Hematopoietic multipotent progenitor cell treated with erythropoietin and hydrocortisone succinate and interleukin-3 and kit ligand, for 15 days (in vitro differentiated cells): ENCODE measurements around the gene SP140L.
"Not testable (repeated sequence)": the region's sequence is repeated elsewhere in the genome, so short reads cannot be mapped to it uniquely, and the experiment has no call there.

Experiments
- DNase-seq: peaks from one replicate; pipeline ENCODE4 v3.0.0-alpha.2; 2015; ENCODE audit warnings: low spot score

The SP140L gene

DNA sequence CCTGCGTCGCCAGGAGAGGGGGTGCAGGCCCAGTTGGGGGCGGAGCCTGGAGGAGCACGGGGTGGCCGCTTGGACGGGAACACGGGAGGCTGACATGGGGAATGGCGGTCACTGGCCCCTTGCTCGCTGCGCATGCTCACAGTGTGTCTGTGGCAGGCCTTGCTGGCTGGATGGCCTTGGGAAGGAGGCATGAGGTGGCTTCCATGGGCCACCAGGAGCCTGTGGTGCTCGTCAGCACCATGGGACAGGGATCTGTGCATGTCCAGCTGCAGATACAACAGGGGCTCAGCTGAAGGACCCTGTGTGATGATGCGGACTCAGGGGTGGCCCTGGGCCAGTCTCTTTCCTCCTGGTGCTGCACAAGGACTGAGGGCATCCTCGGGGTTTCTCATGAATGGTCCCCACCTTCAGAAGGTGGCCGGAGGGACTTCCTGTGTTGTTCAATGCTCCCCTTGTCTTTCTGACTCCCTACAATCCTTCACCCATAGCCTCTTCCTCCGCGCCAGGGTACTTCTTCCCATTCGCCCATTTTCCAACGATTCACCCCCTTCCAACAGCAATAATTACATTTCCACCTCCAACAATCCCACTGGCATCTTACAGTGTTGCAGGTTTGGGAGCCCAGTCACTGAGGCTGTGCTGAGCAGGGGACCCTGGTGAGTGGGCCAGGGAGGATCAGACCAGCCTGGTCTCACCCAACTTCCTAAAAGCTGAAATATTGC is 3.4 kb upstream of the SP140L start:
- peak; percentile 15 for DNase-seq

DNA sequence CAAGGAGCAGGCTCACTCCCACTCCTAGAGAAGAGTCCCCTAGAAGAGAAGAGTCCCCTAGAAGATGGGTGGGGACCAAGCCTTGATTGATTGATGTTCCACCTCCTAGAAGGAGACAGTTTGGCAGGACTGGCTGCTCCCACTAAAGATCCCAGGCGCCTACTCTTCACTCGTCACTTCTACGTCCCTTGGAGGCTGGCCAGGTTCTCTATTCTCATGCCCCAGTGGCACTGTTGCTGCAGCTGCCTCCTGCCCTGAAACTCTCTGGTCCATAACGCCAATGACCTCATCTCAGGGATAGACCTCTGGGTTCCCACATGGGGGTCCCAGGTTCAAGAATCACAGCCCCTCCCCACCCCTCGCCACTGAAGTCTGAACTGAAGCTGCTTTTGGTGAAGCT is 2.5 kb upstream of the SP140L start:
- no peak for DNase-seq

DNA sequence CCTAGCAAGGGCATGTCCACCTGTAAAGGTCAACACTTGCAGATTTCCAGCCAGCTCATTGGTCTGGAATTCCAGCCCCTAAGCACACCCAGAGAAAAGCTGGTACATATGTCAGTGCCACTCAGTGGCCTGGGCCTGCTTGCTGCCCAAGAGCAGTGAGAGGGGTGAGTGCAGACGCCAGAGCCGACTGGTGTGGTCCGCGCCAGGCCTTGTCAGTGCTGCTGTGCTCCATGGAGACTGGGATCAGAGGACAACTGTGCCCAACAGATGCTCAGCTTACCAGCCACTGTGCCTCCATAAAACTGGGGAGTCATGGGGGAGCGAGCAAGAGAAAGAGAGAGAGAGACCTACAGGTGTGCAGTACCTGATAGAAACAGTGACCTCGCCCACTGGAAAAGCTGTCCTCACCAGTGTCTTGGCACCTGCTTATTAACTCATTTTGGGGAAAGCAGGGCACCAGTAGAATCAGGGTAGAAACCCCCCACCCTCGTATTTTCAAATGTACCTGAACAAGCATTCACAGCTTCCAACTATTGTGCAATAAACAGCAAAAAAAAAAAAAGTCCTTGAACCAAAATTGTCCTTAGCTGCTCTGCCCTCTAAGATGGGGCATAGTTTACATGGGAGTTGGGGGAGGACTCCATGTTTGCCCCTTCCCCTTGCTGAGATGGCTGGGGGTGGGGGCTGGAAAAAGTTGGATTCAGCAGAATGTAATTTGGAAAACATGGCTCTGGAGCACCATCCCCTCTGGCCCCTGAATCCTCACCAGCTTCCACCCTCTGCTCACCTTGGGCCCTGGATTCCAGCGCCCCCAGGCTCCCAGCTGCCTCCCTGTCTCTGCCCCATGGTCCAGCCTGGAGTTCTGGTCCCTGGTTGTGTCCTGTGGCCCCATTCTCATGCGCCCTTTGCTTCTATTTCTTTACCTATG is 1.4 kb upstream of the SP140L start:
- DNase-seq, result no peak

DNA sequence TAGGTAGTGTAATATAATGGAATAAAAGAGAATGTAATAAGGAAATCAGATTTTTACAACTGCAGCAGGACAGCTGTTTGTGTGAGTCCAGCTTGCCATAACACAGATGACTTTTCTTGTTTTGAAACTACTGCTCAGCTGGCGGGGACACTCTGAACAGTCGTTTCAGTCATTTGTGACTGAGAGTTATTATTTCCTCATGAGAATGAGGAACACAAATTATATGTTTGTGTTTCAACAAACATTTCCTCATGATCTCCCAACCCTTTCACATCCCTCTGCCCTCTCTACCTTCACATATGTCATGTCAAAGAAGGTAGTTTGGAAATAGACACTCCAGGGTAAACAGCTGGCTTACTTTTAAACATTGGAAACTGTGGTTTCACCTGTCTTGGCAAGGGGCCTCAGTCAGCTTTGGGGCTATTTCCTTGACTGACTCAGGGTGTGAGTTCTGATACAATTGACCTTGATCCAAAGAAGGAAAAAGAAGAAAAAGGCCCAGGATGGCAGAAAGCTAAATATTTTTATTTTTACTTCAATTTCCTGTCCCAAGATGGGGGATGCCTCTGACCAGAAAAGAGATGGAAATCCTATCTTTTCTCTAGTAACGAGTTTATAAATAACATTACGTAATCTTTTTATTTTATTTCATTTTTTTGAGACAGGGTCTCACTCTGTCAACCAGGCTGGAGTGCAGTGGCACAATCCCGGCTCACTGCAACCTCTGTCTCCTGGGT is 593 bp downstream of the SP140L start:
- peak; percentile 16 for DNase-seq

DNA sequence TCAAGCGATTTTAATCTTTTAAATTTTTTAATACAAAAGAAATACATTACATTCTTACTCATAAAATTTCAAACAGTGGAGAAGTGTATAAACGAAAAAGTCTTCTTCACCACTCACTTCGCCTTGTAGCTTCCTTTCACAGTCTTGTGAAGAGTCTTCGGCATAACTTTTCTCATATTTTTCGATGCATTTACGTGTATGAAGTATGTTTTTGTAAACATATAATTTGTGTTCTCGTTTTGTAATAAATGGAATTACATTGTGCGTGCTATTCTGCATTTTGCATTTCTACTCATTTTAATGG is 1.1 kb downstream of the SP140L start:
- no peak for DNase-seq

DNA sequence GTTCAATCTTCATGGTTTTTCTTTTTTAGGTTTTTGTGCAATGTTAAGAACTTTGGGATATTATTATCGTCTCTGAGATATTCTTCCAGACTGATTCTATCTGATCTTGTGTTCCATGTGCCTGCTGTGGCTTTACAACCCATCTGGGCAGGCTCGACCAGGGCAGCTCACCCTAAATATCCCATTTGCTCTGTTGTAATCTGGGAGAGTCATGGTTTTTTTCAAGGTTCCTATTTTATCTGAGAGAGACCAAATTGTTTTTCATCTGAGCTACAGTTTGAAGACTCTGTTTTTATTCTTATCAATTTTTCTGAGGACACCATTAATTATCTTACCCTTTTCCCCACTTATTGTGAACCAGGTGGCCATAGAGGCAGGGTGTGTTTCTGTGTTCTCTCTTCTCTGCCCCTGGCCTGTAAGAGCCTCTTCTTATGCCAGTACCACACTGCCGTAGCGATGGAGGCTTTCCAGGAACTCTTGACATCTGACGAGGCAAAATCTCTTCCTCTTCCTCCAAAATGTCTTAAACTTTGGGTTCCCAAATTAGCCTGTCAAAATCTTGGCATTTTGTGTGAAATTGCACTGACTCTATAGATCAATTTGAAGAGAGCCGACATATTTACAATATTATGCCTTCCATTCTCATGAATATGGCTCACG is 3.1 kb downstream of the SP140L start:
- DNase-seq, result no peak

DNA sequence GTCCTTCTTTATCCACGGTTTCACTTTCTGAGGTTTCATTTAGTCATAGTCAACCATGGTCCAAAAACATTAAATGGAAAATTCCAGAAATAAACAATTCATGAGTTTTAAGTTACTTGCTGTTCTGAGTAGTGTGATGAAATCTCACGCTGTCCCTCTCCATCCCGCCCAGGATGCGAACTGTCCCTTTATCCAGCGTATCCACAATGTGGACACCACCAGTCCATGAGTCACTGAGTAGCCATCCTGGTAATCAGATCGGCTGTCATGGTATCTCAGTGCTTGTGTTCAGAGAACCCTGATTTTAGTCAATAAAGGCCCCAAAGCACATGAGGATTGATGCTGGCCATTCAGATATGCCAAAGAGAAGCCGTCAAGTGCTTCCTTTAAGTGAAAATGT is 3.7 kb downstream of the SP140L start:
- DNase-seq, result no peak

DNA sequence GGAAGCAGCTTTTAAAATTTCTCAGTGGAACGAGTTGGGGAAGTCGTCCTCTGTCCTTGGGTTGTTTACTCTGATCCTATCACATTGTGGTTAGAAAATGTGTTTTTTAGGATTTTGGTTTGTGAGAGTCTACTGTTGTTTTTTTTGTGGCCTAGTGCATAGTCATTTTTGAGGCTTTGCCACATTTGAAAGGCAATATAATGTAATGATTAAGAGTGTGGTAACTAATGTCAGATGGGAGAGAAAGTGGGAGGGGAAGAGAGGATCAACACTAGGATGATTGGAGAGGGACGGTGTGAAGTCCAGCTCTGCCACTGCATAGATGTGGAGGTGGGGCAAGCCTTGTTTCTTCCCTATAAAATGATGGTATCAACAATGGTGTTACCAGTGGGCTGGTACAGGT is 8.5 kb downstream of the SP140L start:
- DNase-seq, result no peak

DNA sequence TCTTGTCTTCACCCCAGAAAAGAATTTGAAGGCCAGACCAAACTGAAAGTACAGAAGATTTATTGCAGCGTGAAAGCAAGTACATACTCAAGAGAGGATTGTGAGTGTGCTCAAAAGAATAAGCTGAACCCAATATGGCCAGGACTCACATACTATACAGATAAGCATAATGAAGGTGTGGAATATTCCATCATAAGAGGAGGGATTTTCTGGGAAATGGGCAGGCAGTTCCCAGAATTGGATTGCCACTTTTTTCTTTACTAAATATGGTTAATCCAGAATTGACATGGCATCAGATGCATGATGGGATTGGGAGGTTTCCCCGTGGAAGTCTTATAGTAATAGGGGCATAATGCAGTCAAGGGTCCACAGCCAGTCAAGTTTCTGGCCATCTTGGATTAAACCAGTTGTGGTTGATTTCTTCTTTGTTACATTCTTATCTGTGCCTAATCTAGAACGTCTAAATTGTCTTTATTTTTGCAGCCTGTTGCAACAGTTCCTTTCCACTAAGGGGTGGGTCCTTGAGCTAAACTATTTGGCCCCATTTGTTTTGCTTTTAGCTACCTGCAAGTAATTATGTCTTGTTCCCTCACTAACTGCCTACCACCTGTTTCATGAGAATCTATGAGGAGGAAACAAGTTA is 9.0 kb downstream of the SP140L start:
- DNase-seq, result no peak

DNA sequence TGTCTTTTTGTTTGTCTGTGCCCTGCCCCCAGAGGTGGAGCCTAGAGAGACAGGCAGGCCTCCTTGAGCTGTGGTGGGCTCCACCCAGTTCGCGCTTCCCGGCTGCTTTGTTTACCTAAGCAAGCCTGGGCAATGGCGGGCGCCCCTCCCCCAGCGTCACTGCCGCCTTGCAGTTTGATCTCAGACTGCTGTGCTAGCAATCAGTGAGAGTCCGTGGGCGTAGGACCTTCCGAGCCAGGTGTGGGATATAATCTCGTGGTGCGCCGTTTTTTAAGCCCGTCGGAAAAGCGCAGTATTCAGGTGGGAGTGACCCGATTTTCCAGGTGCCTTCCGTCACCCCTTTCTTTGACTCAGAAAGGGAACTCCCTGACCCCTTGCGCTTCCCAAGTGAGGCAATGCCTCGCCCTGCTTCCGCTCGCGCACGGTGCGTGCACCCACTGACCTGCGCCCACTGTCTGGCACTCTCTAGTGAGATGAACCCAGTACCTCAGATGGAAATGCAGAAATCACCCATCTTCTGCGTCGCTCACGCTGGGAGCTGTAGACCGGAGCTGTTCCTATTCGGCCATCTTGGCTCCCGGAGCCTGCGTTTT is 15.0 kb downstream of the SP140L start:
- DNase-seq, result not testable (repeated sequence)

DNA sequence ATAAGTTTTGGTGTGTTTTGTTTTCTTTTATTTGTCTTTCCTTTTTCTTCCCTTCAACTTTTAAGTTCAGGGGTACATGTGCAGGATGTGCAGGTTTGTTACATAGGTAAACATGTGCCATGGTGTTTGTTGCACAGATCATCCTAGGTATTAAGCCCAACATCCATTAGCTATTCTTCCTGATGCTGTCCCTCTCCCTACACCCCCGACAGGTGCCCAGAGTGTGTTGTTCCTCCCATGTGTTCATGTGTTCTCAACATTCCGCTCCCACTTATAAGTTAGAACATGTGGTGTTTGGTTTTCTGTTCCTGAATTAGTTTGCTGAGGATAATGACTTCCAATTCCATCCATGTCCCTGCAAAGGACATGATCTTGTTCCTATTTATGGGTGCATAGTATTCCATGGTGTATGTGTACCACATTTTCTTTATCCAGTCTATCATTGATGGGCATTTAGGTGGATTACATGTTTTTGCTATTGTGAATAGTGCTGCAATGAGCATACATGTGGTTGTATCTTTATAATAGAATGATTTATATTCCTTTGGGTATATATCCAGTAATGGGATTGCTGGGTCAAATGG is 16.1 kb downstream of the SP140L start:
- DNase-seq, result not testable (repeated sequence)

DNA sequence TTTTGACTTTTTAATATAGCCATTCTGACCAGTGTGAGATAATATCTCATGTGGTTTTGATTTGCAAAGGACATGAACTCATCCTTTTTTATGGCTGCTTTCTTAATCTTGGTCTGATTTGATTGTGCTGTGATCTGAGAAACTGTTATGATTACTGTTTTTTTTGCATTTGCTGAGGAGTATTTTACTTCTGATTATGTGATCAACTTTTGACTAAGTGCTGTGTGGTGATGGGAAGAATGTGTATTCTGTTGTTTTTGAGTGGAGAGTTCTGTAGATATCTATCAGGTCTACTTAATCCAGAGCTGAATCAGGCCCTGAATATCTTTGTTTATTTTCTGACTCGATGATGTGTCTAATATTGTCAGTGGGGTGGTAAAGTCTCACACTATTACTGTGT is 16.8 kb downstream of the SP140L start:
- DNase-seq, result no peak

DNA sequence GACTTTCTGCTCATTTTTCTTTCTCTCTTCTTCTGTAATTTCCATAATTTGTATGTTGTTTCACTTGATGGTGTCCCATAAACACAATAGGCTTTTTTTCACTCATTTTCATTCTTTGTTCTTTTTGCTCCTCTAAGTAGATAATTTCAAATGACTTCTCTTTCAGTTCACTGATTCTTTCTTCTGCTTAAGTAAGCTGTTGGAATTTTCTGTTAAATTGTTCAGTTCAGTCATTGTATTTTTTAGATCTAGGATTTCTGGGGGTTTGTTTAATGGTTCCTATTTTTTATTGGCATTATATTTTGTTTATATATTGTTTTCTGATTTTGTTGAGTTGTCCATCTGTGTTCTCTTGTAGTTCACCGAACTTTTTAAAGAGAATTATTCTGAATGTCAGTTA is 19.5 kb downstream of the SP140L start:
- DNase-seq, result no peak

DNA sequence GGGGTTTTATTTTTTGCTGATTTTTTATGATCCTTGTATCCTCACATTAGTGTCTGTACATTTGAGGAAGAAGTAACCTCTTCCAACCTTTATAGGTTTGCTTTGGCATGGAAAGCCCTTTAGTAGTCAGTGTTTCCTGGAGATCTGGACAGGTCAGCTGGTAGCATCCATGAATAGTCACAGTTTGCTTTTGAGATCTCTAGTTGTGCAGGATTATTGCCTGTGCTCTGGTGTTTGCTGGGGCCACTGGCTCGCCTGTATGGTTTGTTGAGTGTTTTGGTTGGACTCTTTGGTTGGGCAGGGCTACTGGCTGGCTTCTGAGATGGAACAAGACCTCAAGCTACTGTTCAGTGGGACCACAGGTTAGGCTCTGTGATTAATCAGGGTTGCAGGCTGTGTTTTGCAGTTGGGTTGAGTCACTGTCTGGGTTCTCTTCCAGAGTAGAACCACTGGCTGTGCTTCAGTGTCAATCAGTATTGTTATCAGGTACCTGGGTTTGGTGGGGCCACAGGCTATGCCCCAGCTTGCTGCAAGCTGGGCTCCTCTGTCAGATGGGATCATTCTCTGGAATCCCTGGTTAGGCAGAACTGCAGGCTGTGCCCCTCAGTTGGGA is 20.0 kb downstream of the SP140L start:
- DNase-seq, result no peak

DNA sequence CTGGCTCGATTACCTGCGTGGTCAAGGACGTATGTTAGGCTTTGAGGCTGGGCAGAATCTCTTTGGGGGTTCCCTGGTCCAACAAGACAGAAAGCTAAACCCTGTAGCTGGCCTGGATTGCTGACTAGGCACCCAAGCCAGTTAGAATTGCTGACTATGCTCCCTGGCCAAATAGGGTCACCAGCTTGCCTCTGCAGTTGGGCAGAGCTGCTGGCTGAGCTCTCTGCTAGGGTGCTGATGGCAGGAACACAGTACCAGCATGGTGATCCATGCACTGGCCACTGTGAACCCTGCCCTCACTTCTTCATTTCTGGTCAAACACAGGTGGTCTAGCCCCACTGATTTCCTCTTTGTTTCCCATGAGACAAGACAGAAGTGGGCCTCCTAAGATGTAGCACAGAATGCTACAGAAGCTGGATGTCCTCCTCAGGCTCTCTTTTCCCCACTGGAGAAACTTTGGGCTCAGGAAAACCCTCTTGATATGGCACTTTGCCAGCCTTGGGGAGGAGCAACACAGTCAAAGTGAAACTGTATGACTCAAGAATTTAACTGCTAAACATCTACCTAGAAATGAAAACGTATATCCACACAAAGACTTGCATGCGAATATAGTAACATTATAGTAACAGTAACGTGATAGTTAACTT is 20.8 kb downstream of the SP140L start:
- DNase-seq, result peak; percentile 27

DNA sequence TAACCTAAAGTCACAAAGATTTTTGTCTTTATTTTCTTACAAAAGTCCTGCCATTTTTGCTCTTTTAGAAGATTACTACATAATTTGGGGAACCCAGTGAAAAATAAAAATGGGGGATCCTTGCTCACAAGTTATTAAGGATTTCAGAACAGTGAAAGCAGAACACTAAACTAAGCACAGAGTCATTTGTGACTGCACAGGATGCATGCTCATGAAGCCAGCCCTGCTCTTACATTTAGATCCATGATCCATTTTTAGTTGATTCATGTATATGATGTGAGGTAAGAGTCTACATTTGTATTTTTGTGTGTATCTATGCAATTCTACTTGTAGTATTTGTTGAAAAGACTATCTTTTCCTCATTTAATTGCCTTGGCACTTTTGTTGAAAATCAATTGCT is 21.8 kb downstream of the SP140L start:
- no peak for DNase-seq

DNA sequence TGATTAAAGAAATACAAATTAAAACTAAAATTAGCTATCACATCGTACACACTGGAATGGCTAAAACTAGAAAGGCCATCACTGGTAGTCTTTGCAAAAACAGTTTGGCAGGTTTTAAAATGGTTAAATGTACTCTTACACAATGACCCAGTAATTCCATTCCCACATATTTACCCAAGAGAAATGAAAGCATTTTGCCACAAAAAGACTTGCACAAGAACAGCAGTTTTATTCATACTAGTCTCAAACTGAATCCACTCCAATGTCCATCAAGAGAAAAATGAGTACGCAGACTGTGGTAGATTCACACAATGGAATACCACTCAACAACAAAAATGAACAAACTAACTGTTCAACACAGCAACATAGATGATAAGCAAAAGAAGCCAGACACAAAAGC is 29.1 kb downstream of the SP140L start:
- DNase-seq, result no peak

DNA sequence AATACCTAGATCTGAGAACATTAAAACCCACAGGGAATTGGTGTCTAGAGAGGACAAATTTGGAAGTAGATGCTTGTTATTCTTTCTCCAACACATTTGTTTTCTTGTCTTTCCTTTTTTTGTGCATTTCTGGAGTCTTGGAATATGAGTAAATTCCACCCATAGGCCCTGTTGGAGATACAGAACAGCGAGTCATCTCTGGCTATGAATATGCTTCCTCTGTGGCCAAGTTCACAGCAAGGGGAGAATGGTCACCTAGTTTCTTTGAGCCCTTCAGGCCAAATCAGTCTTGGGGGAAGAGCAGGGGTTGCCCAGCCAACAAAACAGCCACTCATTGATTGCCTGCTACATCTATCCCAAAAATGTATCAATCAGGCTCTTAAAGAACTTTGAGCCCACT is 31.3 kb downstream of the SP140L start:
- DNase-seq, result no peak

DNA sequence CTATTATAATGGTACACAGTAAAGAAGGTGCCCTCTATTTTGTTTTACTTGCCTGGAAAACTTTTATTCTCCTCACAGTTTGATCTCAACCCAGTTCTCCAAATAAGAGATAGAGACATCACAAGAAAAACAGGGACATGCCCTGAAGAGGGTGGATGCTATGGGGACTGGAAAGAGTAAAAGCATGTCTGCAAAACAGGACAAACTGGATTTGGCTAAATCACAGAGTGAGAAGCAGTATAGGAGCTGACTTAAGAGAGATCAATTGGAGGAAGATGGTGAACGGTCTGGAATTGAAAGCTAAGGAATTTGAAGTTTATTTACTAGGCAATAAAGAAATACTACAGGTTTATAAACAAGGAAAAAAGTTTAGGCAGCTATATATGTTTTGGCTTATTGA is 33.0 kb downstream of the SP140L start:
- DNase-seq, result no peak

DNA sequence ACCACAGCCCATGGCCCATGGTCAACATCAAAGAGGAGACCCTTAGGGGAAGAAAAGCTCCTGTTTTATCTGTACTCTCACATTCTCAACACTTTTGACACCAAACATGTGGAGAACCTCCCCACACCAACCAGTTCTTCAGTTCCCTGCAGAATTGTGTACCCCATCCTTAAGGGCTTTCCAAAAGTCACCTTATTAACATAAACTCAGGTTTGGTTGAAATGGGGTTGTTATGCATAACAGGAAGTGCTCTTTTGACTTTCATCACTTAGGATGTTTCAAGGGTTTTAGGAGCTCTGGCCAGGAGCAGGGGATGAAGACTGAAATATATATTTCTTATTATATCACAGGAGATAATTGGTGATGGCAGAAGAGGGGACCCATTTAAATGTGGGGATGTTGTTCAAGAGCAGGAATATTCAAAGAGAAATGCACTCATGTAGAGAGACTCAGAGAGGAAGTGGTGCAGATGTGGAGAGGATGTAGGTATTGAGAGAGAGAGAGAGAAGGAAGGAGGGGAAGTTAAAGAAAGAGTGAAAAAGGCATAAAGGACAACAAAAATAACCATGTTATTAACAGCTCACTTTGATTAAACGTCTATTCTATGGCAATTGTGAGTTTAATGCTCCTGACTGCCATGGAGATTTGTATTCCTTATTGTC is 35.2 kb downstream of the SP140L start:
- DNase-seq, result no peak
